Spleen (tissue), 7 donors: Measurements from ENCODE around the gene RHBDD3.

ENCODE experiments used
- POLR2A ChIP-seq, 3 donors: fragments of 450-650 bp; IDR thresholded peaks; one replicate each; pipeline ENCODE4 v1.5.1; 2017; ENCODE audit warnings: antibody characterized with exemption in 3 of 3, mild to moderate bottlenecking in 1 of 3
- POLR2AphosphoS5 ChIP-seq, 3 donors: sonication (generic); formaldehyde crosslinking; IDR thresholded peaks; one replicate each; pipeline ENCODE4 v1.5.1; 2017; ENCODE audit warnings: antibody characterized with exemption in 3 of 3
- TF ChIP-seq, protein P1 (sequence below), 11 experiments: fragments of 200-600 bp in 7 of 11; fragments of 450-650 bp in 4 of 11; sonication (generic) in 4 of 11; IDR thresholded peaks in 8 of 11; conservative IDR thresholded peaks in 3 of 11; 1 replicate in 7 of 11; 2 replicates in 4 of 11; pipeline versions ENCODE4 v1.4.0 to v1.8.0; 2016 to 2021; ENCODE audit warnings: antibody characterized with exemption in 11 of 11, inconsistent platforms in 4 of 11, mild to moderate bottlenecking in 1 of 11
- donor health status: DM: no; HTN: no; CAD: no; lungs with moderate emphysema.
- donor health status: DM: no; HTN: no; CAD: no.
- donor health status: DM: no; HTN: no; CAD: no.

DNA sequence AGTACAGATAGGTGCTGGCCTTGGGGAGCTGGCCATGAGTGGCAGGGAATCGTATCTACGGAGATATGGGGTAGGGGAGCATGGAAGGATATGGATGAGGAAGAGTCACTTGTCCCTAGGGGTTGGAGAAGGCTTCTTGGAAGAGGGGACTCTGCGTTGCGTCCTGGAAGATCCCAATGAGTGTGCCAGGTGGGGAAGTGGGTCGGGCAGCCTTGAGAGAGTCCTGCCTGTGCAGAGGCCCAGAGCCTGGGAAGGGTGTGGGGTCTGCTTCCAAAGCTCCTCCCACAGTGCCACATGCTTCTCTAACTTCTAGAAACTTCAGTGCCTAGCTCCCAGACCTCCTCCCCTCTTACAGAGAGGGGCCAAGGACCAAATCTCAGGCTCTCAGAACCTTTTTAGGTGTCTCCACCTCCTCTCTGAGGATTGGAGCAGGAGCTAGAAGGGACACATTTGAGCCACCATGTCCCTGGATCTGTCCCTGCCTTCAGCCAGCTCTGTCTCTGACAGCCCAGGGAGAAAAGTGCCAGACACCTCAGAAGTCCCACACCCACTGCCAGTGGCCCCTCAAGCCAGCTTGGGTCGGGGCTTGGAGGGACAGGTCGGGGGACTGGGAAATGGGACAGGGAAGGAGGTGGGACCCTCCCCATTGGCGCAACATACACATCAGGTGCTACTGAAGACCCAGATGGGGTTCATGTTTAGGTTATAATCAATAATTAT is 11.0 kb downstream of the RHBDD3 start:
- TF ChIP-seq, protein P1, sequence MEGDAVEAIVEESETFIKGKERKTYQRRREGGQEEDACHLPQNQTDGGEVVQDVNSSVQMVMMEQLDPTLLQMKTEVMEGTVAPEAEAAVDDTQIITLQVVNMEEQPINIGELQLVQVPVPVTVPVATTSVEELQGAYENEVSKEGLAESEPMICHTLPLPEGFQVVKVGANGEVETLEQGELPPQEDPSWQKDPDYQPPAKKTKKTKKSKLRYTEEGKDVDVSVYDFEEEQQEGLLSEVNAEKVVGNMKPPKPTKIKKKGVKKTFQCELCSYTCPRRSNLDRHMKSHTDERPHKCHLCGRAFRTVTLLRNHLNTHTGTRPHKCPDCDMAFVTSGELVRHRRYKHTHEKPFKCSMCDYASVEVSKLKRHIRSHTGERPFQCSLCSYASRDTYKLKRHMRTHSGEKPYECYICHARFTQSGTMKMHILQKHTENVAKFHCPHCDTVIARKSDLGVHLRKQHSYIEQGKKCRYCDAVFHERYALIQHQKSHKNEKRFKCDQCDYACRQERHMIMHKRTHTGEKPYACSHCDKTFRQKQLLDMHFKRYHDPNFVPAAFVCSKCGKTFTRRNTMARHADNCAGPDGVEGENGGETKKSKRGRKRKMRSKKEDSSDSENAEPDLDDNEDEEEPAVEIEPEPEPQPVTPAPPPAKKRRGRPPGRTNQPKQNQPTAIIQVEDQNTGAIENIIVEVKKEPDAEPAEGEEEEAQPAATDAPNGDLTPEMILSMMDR (IDR thresholded peaks at IDR 0.05 in 8 of 11, conservative IDR thresholded peaks at IDR 0.05 in 3 of 11), result no peak
- TF ChIP-seq POLR2A (IDR thresholded peaks at IDR 0.05) (no peak), POLR2AphosphoS5 (IDR thresholded peaks at IDR 0.05) (no peak)
